ENCODE results near the gene CDH13.

DNA sequence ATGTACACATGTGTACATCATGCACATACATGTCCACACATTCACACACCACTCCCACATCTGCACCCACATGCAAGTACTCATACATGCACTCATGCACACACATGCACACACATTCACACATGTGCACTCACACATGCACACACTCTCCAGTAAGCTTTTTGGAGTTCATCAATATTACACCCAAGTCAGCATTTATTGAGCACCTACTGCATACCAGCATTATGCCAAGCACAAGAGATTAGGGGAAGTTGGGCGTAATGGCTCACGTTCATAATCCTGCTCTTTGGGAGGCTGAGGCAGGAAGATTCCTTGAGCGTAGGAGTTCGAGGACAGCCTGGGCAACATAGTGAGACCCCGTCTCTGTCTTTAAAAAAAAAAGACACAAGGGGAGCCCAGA lies 1093.4 kb downstream of the CDH13 start:
- TF ChIP-seq GATA2 (IDR thresholded peaks at IDR 0.05; ENCODE audit: low read depth, low read length) (no peak), GATA3 (IDR thresholded peaks at IDR 0.05; ENCODE audit: low read depth, low read length) (no peak)

Measured in SH-SY5Y (cell line).